ENCODE data around the gene CATSPER1. TPM values are rescaled to one million over a fixed set of nuclear protein-coding genes. Genes with fewer than 3 reads are reported as not detected.

Gene CATSPER1
- total RNA-seq, 5 donors from 2014 or later (not counting 1 experiment from before 2014, with no cell fraction given): not detected

GRCh38 chr11:66066751-66067150 is 40.5 kb upstream of the CATSPER1 start:
- ChIA-PET CTCF (interaction anchor here (0.6 to 3.3 kb wide), 4 partner anchors 11 to 93 kb away, joined by 3 to 11 read pairs (median 4); no protein-coding TSS in a partner anchor), POLR2A (no interaction called here)
- DNase-seq: no peak
- peak overlapping the region; percentile 15 for H3K27ac ChIP-seq (ENCODE audit: low read length)
- Mint-ChIP-seq H3K27me3 (no peaks in the 10 kb centered on the region), H3K4me3 (no peak overlapping the region), H3K9me3 (peaks cover 0 to 2% (median 0%) of the 10 kb centered on the region in 3 donors), H3K36me3 (peaks cover 60% of the 10 kb centered on the region), H3K4me1 (peaks cover 42 to 61% (median 59%) of the 10 kb centered on the region in 3 donors), H3K27ac (peak overlapping the region; percentile 64 to 87)
- ATAC-seq (replicated peaks in 1 of 4): no peak
- no peaks in the 10 kb centered on the region for H3K9me3 ChIP-seq
- peaks cover 12 to 60% of the 10 kb centered on the region in 2 donors for H3K36me3 ChIP-seq (ENCODE audit: control insufficient read depth in 2 of 2, extremely low read depth in 1 of 2, insufficient read depth in 1 of 2, low read length in 1 of 2)
- 27% methylated on average over 2 of the region's 3 CpGs for WGBS (ENCODE audit: insufficient coverage)
- no peaks in the 10 kb centered on the region for H3K27me3 ChIP-seq (replicated peaks in 1 of 2; ENCODE audit: control insufficient read depth in 2 of 2, extremely low read depth in 1 of 2, insufficient read depth in 2 of 2, low read length in 1 of 2)
- peaks cover 7 to 26% of the 10 kb centered on the region in 2 experiments for H3K4me1 ChIP-seq (ENCODE audit: control insufficient read depth in 1 of 2, extremely low read depth in 1 of 2, insufficient read depth in 2 of 2, low read length in 2 of 2)
- no peak overlapping the region for H3K4me3 ChIP-seq (ENCODE audit: control insufficient read depth in 1 of 2, extremely low read depth in 1 of 2, low read length in 1 of 2)

GRCh38 chr11:66064571-66064970 is 38.3 kb upstream of the CATSPER1 start:
- Mint-ChIP-seq H3K9me3 (peaks cover 0 to 2% (median 0%) of the 10 kb centered on the region in 3 donors), H3K36me3 (peaks cover 71% of the 10 kb centered on the region), H3K27ac (no peak overlapping the region), H3K4me1 (peaks cover 43 to 62% (median 48%) of the 10 kb centered on the region in 3 donors), H3K27me3 (no peaks in the 10 kb centered on the region), H3K4me3 (no peak overlapping the region)
- DNase-seq (no peak), ATAC-seq (replicated peaks in 1 of 4) (no peak)
- ChIA-PET POLR2A (interaction anchor here in 1 of 2 donors (0.7 kb wide), 1 partner anchor 425 kb away, joined by 3 read pairs; no protein-coding TSS in a partner anchor), CTCF (interaction anchor here (0.6 to 1.1 kb wide), 2 partner anchors 13 to 48 kb away, joined by 3 to 4 read pairs; partner anchors contain the start of gene SF3B2 (in 1 of the 2))
- peaks cover 4 to 17% of the 10 kb centered on the region in 2 experiments for H3K4me1 ChIP-seq (ENCODE audit: control insufficient read depth in 1 of 2, extremely low read depth in 1 of 2, insufficient read depth in 2 of 2, low read length in 2 of 2)
- H3K36me3 ChIP-seq (ENCODE audit: control insufficient read depth in 2 of 2, extremely low read depth in 1 of 2, insufficient read depth in 1 of 2, low read length in 1 of 2): peaks cover 22 to 82% of the 10 kb centered on the region in 2 donors
- H3K9me3 ChIP-seq: no peaks in the 10 kb centered on the region
- H3K27ac ChIP-seq (ENCODE audit: low read length): no peak overlapping the region
- H3K27me3 ChIP-seq (replicated peaks in 1 of 2; ENCODE audit: control insufficient read depth in 2 of 2, extremely low read depth in 1 of 2, insufficient read depth in 2 of 2, low read length in 1 of 2): no peaks in the 10 kb centered on the region
- H3K4me3 ChIP-seq (ENCODE audit: control insufficient read depth in 1 of 2, extremely low read depth in 1 of 2, low read length in 1 of 2): no peak overlapping the region
- WGBS (ENCODE audit: insufficient coverage): no CpG with 5 or more reads among the region's 1 CpG

GRCh38 chr11:66063900-66064299 is 37.6 kb upstream of the CATSPER1 start:
- peaks cover 74% of the 10 kb centered on the region for H3K36me3 Mint-ChIP-seq
- H3K27me3 Mint-ChIP-seq: no peaks in the 10 kb centered on the region
- no peaks in the 10 kb centered on the region for H3K9me3 ChIP-seq
- ATAC-seq (replicated peaks in 1 of 4) (no peak), DNase-seq (no peak)
- peaks cover 39 to 55% (median 44%) of the 10 kb centered on the region in 3 donors for H3K4me1 Mint-ChIP-seq
- 100% methylated on average over 2 of the region's 2 CpGs for WGBS (ENCODE audit: insufficient coverage)
- CTCF ChIA-PET: interaction anchor here in 1 of 2 donors (1.4 kb wide), 1 partner anchor 10 kb away, joined by 3 read pairs; no protein-coding TSS in a partner anchor
- H3K27ac ChIP-seq (ENCODE audit: low read length): no peak overlapping the region
- H3K4me3 ChIP-seq (ENCODE audit: control insufficient read depth in 1 of 2, extremely low read depth in 1 of 2, low read length in 1 of 2): no peak overlapping the region
- H3K4me1 ChIP-seq (ENCODE audit: control insufficient read depth in 1 of 2, extremely low read depth in 1 of 2, insufficient read depth in 2 of 2, low read length in 2 of 2): peaks cover 4 to 10% of the 10 kb centered on the region in 2 experiments
- H3K9me3 Mint-ChIP-seq: peaks cover 0 to 2% (median 0%) of the 10 kb centered on the region in 3 donors
- H3K4me3 Mint-ChIP-seq: no peak overlapping the region
- POLR2A ChIA-PET: interaction anchor here (0.5 to 0.7 kb wide), 3 partner anchors 93 to 425 kb away, joined by 3 to 14 read pairs (median 3); no protein-coding TSS in a partner anchor
- peak overlapping the region in 1 of 2 donors; percentile 69 for H3K27ac Mint-ChIP-seq
- H3K36me3 ChIP-seq (ENCODE audit: control insufficient read depth in 2 of 2, extremely low read depth in 1 of 2, insufficient read depth in 1 of 2, low read length in 1 of 2): peaks cover 27 to 88% of the 10 kb centered on the region in 2 donors
- H3K27me3 ChIP-seq (replicated peaks in 1 of 2; ENCODE audit: control insufficient read depth in 2 of 2, extremely low read depth in 1 of 2, insufficient read depth in 2 of 2, low read length in 1 of 2): no peaks in the 10 kb centered on the region

DNA sequence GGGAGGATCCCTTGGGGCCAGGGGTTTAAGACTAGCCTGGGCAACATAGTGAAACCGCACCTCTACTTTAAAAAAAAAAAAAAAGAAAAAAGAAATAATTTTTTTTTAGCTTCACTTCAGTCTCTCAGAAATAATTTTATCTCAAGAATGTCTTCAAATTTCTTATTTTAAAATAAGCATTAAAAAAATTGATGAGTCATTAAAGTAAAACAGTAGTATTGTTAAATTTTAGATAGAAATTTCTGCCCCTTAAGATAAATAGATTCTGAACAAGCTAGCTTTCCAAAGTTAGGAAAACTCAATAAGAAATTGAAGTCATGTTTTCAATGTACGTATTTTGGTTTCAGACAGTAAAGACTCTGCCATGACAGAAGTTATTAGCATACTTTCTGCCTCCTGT is 36.1 kb upstream of the CATSPER1 start:
- no peaks in the 10 kb centered on the region for H3K9me3 ChIP-seq
- peaks cover 27 to 40% (median 36%) of the 10 kb centered on the region in 3 donors for H3K4me1 Mint-ChIP-seq
- peaks cover 21 to 91% of the 10 kb centered on the region in 2 donors for H3K36me3 ChIP-seq (ENCODE audit: control insufficient read depth in 2 of 2, extremely low read depth in 1 of 2, insufficient read depth in 1 of 2, low read length in 1 of 2)
- peak overlapping the region in 1 of 2 donors; percentile 40 for H3K27ac Mint-ChIP-seq
- H3K9me3 Mint-ChIP-seq: peaks cover 0 to 2% (median 0%) of the 10 kb centered on the region in 3 donors
- H3K27me3 Mint-ChIP-seq: no peaks in the 10 kb centered on the region
- H3K27me3 ChIP-seq (replicated peaks in 1 of 2; ENCODE audit: control insufficient read depth in 2 of 2, extremely low read depth in 1 of 2, insufficient read depth in 2 of 2, low read length in 1 of 2): no peaks in the 10 kb centered on the region
- ChIA-PET POLR2A (interaction anchor here in 1 of 2 donors (0.6 kb wide), 1 partner anchor 13 kb away, joined by 5 read pairs; no protein-coding TSS in a partner anchor), CTCF (interaction anchor here in 1 of 2 donors (0.6 to 1.4 kb wide), 6 partner anchors 9 to 864 kb away, joined by 3 to 6 read pairs (median 3); partner anchors contain the start of gene SF3B2)
- no peak overlapping the region for H3K4me3 ChIP-seq (ENCODE audit: control insufficient read depth in 1 of 2, extremely low read depth in 1 of 2, low read length in 1 of 2)
- H3K27ac ChIP-seq (ENCODE audit: low read length): no peak overlapping the region
- H3K4me3 Mint-ChIP-seq: no peak overlapping the region
- DNase-seq (no peak), ATAC-seq (replicated peaks in 1 of 4) (no peak)
- no peaks in the 10 kb centered on the region for H3K4me1 ChIP-seq (ENCODE audit: control insufficient read depth in 1 of 2, extremely low read depth in 1 of 2, insufficient read depth in 2 of 2, low read length in 2 of 2)
- H3K36me3 Mint-ChIP-seq: peaks cover 76% of the 10 kb centered on the region
- no CpG with 5 or more reads among the region's 2 CpGs for WGBS (ENCODE audit: insufficient coverage)

GRCh38 chr11:66061268-66061667 is 35.0 kb upstream of the CATSPER1 start:
- H3K4me3 Mint-ChIP-seq: no peak overlapping the region
- no peak for ATAC-seq (replicated peaks in 1 of 4)

DNA sequence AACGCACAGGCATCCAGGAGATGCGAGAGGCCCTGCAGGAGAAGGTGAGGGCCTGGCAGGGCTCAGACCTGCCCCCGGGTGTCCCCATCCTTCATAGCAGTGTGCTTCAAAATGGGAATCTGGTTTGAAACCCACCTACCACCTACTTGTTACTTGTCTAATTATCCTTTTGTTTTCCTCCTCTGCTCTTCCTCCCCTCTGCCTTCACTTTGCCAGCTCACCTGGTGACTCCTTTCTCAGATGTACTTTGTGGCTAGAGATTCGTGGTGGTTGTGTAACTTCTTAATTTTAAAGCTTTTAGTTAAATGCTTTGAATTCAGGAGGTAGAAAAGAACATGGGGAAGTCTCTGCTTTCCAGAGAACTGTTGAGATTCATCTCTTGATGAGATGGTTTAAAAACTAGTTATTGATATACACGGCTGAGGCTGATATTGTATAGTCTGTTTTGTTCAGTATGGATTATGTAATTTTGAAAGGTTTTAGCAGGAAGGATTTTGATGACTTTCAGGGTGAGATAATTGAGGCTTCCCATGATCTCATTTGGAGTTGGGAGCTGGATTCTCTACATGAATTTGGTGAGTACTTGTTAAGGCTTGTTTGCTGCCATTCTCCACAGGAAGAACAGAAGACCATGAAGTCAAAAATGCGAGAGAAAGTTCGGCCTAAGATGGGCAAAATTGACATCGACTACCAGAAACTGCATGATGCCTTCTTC is 33.8 kb upstream of the CATSPER1 start:
- Mint-ChIP-seq H3K27me3 (no peaks in the 10 kb centered on the region), H3K27ac (peak overlapping the region in 1 of 2 donors; percentile 3), H3K36me3 (peaks cover 70% of the 10 kb centered on the region), H3K4me3 (no peak overlapping the region), H3K4me1 (peaks cover 16 to 27% (median 22%) of the 10 kb centered on the region in 3 donors), H3K9me3 (peaks cover 0 to 1% (median 0%) of the 10 kb centered on the region in 3 donors)
- H3K27ac ChIP-seq (ENCODE audit: low read length): no peak overlapping the region
- no peak for ATAC-seq (replicated peaks in 1 of 4)
- POLR2A ChIA-PET: interaction anchor here in 1 of 2 donors (0.6 kb wide), 1 partner anchor 211 kb away, joined by 7 read pairs; no protein-coding TSS in a partner anchor
- H3K36me3 ChIP-seq (ENCODE audit: control insufficient read depth in 2 of 2, extremely low read depth in 1 of 2, insufficient read depth in 1 of 2, low read length in 1 of 2): peaks cover 28 to 94% of the 10 kb centered on the region in 2 donors
- no peak for DNase-seq
- H3K4me3 ChIP-seq (ENCODE audit: control insufficient read depth in 1 of 2, extremely low read depth in 1 of 2, low read length in 1 of 2): no peak overlapping the region
- no peaks in the 10 kb centered on the region for H3K27me3 ChIP-seq (replicated peaks in 1 of 2; ENCODE audit: control insufficient read depth in 2 of 2, extremely low read depth in 1 of 2, insufficient read depth in 2 of 2, low read length in 1 of 2)
- whole genome bisulfite sequencing (ENCODE audit: insufficient coverage): 98% methylated on average over 7 of the region's 8 CpGs
- CTCF ChIA-PET: no interaction called here
- H3K4me1 ChIP-seq (ENCODE audit: control insufficient read depth in 1 of 2, extremely low read depth in 1 of 2, insufficient read depth in 2 of 2, low read length in 2 of 2): no peaks in the 10 kb centered on the region
- no peaks in the 10 kb centered on the region for H3K9me3 ChIP-seq

More at GRCh38 chr11:66061268-66061667, 35.0 kb upstream of the CATSPER1 start:
- ChIA-PET POLR2A (interaction anchor here in 1 of 2 donors (0.7 kb wide), 1 partner anchor 573 kb away, joined by 3 read pairs; no protein-coding TSS in a partner anchor), CTCF (interaction anchor here in 1 of 2 donors (0.6 kb wide), 1 partner anchor 1749 kb away, joined by 5 read pairs; no protein-coding TSS in a partner anchor)
- no peaks in the 10 kb centered on the region for H3K9me3 ChIP-seq
- no peak for DNase-seq
- Mint-ChIP-seq H3K9me3 (peaks cover 0 to 2% (median 0%) of the 10 kb centered on the region in 3 donors), H3K36me3 (peaks cover 75% of the 10 kb centered on the region), H3K4me1 (peaks cover 17 to 29% (median 24%) of the 10 kb centered on the region in 3 donors), H3K27me3 (no peaks in the 10 kb centered on the region), H3K27ac (peak overlapping the region; percentile 66 to 68)
- H3K36me3 ChIP-seq (ENCODE audit: control insufficient read depth in 2 of 2, extremely low read depth in 1 of 2, insufficient read depth in 1 of 2, low read length in 1 of 2): peaks cover 28 to 91% of the 10 kb centered on the region in 2 donors
- no peaks in the 10 kb centered on the region for H3K4me1 ChIP-seq (ENCODE audit: control insufficient read depth in 1 of 2, extremely low read depth in 1 of 2, insufficient read depth in 2 of 2, low read length in 2 of 2)
- WGBS (ENCODE audit: insufficient coverage): 58% methylated on average over 5 of the region's 6 CpGs
- H3K27me3 ChIP-seq (replicated peaks in 1 of 2; ENCODE audit: control insufficient read depth in 2 of 2, extremely low read depth in 1 of 2, insufficient read depth in 2 of 2, low read length in 1 of 2): no peaks in the 10 kb centered on the region
- no peak overlapping the region for H3K4me3 ChIP-seq (ENCODE audit: control insufficient read depth in 1 of 2, extremely low read depth in 1 of 2, low read length in 1 of 2)
- no peak overlapping the region for H3K27ac ChIP-seq (ENCODE audit: low read length)

Measured in T-cell (primary cell).